NCI-H774 (cell line): ENCODE results near the gene MCCD1.

ENCODE experiments used
- DNase-seq: peaks from one replicate; lab custom pipeline; 2025; lab: John Stamatoyannopoulos, UW

MCCD1 gene

DNA sequence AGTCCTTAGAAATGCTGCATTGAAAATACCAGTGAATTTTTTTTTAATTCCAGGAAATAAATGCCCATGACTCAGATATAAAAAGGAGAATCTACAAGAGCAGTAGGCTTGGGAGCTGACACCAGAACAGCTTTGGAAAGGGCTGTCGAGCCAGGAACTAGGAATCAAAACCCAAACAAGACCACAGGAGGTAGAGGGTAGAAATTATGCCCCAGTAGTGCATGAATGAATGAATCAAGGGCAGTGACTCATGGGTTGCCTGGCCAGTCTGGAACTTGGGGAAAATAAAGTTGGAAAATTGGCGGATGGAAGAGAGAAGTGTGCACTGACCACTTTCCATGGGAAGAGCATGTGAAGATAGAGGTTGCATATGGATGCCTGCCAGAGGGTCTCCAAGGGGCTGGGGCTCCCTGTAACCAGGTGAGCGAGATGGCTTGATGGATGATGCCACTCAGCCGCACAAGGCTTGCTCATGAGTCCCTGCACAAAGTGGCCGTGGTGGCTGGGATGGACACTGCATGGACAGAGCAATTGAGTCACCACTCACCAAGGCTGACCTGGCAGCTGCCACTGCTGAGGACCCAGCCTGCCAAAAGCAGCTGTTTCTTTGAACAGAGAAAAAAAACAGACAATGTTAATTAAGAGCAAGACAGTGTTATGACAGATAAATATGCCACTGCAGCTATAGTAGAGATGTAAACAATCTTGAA lies 15.2 kb upstream of the MCCD1 start:
- no peak for DNase-seq

DNA sequence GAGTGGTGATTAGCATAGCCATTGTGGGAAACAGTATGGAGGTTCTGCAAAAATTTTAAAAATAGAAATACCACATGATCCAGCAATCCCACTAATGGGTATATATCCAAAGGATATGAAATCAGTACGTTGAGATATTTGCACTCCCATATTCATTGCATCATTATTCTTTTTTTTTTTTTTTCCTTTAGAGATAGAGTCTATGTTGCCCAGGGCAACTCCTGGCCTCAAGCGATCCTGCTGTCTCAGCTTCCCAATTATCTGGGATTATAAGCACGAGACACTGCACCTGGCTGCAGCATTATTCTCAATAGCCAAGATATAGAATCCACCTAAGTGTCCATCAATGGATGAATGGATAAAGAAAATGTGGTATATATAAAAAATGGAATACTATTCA lies 6.9 kb upstream of the MCCD1 start:
- DNase-seq, result no peak

DNA sequence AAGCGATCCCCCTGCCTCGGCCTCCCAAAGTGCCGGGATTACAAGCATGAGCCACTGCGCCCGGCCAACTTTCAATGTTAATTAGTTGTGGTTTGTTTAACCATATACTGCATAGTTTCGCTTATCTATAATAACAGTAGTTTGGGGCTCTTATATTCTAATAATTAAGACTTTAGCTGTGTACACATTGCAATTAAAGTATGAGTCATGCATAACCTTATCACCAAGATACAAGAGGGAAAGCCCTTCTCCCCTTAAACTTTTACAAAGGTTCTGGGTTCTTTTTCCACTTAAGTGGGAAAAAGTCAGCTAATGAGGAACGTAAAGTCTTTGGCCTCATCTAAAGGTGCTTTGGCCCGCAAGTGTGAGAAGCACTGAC lies 3.2 kb upstream of the MCCD1 start:
- DNase-seq, result no peak

DNA sequence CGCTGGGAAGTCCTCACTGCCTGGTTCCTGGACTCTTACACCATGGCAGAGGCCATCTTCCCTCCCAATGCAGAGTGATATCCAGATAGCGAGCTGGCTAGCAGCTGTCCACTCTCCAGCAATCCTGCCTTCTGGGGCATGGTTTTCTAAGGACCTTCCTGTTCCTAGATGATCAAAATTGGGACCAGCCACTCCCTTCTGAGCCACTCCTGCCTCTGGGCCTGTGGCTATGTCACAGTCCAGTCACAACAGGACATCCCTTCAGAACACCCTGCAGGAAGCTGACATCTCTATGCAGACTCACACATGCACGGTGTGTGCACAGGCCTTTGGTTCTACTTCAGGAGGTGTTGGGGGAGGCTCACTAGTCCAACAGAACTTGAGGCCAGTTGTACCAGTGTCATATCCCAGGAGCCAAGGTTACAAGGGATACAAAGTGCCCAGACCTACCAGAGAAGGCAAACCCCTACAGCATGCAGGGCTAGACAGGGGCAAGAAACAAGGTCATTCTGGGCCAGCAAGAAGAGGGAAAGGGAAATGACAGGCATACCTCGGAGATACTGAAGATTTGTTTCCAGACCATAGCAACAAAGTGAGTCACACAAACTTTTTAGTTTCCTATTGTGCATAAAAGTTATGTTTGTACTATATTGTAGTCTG lies 2.7 kb upstream of the MCCD1 start:
- no peak for DNase-seq

DNA sequence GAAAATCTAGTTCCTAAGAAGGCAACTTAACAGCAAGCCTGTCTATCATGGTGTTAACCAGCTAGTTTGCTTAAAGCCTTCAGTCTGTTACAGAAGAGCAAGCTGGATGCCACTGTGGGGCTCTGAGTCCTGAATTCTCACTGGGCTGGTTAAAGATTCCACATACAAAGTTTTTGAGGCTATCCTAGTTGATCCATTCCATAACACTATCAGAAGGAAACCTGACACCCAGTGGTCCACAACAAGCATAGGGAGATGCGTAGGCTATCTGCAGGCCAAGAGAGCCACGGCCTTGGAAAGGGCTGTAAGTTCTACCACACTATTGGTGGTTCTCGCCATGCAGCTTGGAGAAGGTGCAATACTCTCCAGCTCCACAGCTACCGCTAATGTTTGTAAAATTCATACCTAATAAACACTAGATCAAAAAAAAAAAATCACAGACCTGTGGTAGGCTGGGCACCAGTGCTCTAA lies 420 bp upstream of the MCCD1 start:
- DNase-seq, result no peak

DNA sequence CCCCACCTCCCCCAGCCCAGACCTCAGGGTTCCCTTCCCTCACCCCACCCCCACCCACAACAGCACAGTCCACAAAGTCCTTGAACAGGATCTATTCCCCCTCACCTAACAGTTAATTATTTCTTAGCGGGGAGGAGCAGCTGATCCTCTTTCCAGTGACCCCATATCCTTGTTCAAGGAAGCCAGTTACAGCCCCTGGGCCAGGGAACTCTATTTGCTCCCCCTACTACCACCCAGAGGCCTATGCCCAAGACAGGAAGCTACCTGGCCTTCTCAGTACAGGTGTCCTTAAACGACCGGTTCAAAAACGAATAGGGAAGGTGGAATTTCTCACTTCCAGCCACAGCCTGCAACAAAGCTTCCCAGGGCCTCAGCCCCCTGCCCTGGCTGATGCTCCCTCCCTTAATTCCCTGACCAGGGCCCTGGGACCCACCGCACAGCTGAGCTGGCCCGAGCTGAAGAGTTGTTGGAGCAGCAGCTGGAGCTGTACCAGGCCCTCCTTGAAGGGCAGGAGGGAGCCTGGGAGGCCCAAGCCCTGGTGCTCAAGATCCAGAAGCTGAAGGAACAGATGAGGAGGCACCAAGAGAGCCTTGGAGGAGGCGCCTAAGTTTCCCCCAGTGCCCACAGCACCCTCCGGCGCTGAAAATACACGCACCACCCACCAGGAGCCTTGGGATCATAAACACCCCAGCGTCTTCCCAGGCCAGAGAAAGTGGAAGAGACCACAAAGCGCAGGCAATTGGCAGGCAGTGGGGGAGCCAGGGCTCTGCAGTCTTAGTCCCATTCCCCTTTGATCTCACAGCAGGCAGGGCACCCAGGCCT lies 778 bp downstream of the MCCD1 start:
- no peak for DNase-seq

DNA sequence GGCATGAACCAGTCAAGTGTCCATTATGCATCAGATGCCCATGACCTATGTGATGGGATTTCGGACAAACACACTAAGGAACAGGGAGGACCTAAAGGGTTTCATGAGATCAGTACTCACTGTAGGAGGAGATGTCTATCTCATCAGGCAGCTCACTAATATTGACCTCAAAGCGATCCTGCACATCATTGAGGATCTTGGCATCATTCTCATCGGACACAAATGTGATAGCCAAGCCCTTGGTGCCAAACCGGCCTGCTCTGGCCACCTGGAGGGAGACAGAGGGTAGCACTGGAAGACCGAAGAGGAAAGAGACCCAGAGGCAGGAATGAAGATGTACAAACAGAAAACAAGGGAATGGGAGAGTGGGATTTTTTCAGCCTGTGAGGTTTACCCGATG lies 1.9 kb downstream of the MCCD1 start:
- no peak for DNase-seq

DNA sequence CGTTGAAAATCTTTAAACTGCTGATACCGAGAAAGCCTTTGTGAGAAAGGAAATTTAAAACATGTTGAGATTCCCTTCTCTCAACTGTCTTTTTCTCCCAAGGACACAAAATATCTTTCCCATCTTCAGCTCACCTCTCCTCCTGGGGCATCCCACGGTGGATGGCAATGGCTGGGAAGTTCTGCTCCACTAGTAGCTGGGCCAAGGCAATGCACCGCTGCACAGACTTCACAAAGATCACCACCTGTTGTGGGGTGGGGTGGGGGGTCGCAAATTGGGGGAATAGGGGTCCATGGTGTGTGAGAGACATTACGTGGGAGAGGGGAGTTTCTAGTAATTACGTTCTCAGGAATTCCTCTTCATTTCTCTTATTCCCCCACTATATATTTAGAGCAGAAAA lies 2.4 kb downstream of the MCCD1 start:
- no peak for DNase-seq

DNA sequence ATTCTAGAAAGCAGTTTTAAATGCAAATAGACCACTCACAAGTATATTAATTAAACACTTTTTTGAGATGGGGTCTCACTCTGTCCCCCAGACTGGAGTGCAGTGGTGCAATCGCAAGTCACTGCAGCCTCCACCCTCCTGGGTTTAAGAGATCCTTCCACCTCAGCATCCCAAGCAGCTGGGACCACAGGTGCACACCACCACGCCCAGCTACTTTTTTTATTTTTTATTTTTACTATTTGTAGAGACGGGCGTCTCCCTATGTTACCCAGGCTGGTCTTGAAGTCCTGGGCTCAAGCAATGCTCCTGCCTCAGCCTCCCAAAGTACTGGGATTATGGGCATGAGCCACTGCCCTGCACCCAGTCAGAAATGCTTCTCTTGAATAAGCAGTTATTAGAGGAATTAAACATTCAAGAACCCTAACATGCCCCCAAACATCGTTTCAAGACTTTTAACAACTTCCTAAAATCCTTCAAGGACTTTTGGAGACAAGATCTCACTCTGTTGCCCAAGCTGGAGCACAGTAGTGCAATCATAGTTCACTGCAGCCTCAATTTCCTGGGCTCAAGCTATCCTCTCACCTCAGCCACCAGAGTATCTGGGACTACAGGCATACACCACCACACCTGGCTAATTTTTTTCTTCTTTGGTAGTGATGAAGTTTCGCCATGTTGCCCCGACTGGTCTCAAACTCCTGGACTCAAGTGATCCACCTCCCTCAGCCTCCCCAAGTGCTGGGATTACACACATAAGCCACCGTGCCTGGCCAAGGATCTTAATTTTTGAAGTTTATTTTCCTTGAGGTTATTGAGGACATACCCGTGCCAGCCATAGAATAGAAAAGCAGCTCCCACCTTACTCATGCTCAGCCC lies 3.2 kb downstream of the MCCD1 start:
- no peak for DNase-seq

DNA sequence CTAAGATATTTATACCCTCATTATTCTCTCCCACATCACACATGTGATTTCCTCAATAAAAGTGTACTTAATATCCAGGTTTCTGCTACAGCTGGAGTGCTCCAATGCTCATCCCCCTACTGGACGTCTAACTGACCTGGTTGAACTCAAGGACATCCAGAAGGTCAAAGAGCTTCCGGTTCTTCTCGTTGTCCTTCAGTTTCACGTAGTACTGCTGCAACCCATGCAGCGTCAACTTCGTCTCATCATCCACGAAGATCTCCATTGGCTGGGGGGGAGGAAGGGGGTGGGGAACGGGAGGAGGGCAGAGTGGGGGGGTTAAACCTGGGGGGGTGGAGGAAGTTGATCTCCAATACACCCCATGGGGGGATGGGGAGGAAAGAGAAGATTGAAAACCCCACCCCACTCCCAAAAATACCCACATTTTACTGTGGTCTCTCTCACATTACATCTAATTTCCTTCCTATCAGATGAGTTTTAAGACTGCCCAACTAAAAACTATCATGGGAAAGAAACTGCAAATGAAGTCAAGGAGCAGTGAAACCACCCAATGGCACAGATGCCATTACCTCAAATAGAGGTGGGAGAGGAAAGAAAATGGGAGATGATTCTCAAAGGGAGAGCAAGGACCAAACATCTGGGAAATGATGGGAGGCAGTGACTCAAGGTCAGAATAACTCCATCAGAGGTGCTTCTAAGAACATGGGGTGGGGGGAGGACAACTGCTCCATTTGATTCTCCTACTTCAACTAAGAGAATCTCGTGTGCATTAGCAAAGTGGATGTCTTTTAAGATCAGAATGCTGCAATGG lies 4.1 kb downstream of the MCCD1 start:
- DNase-seq, result no peak

DNA sequence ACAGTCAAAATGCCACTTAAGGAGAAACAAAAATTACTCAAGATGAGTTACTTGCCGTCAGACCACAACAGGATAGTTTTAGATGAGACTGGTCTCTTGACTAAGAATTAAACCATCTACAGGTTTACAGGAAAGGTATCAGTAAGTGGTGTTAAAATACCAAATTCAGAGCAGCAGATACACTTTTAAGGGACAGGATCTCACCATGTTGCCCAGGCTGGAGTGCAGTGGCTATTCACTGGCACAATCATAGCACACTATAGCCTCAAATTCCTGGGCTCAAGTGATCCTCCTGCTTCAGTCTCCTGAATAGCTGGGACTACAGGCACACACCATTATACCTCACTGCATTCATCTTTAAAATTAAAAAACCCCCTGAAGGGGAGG lies 4.7 kb downstream of the MCCD1 start:
- no peak for DNase-seq

DNA sequence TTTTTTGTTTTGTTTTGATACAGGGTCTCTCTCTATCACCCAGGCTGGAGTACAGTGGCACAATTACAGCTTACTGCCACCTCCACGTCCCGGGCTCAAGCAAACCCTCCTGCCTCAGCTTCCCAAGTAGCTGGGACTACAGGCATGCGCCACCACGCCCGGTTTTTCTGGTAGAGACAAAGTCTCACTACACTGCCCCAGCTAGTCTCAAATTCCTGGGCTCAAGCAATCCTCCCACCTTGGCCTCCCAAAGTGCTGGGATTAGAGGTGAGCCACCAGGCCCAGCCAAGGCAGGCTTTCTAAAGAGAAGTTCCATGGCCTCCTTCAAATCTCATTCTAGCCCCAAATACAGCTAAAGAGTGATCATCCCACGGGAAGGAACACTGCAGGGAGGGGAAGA lies 5.2 kb downstream of the MCCD1 start:
- DNase-seq, result no peak

DNA sequence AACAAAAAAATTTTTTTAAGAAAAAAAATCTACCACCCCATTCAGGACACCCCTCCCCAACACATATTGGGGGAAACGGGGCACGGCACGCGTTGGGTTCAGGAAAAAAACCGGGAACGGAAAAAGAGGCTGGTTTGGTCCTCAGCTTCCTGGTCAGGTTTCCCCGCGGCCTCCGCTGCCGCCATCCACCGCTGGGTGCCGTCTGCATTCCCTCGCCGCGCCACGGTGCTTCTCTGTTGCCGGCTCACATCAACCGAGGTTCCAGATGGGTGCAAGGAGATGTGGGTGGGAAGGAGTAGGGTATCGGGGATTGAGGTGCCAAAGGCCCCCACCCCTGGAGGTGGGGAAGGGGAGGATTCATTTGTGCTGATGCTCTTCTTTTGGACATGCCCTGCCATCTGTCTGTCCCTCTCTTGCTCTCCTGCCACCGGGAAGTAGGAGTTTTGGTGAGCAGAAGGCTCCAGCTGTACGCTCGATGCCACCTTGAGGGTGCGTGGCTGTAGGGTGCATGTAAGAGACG lies 5.8 kb downstream of the MCCD1 start:
- no peak for DNase-seq

DNA sequence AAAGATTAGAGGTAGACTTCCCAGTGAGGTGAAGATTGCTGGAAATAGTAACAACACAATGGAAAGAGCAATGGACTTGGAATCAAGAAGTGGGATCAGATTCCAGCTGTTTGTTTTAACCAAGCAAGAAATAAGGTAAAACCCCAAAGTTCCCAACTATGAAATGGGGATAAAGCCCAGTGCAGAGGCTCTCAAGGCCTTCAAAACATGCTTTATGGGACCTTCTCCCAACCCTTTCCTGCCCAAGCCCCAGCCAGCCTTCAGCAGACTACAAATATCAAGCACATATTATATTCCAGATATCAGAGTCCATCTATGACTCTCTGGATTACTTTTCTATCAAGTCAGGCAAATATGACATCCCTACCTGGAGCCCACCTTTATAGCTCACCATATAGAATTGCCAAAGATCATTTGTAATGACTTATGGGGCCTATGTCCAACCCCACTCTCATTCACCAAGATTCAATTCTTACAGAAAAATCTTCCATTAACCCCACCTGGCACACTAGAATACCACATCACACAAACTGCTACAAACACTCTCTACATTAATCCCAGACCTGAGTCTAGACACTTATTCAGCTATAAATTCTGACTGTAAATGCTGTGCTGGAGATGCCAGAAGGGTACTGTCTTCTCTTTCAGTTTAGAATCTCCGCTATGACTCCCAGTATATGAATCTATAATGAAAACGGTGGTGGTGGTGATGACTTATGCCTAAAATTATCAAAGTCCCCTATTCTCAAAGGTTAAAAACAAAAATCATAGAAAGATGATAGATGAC lies 7.0 kb downstream of the MCCD1 start:
- DNase-seq, result no peak

DNA sequence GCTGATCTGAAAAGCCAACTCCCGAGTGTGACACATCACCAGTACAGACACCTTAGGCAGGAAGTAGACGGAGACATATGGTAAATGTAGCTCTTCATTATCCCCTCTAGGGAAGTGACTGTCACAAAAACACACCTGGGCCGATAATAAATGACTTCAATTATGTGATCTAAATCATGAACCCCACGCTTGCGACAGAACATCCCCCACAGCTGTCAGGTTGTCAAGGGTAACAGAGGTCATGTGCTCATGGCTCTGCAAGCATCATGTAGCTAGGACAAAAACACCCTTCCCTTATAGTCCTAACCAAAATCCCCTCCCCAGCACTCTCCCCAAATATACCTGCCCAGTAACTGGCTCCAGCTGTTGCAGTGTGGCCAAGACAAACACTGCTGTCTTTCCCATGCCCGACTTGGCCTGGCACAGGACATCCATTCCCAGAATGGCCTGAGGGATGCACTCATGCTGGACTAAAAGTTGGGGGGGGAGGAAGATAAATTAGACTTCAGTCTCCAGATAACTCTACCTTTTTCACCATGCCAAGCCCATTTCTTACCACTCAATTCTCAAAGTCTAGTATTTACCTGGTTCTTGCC lies 10.1 kb downstream of the MCCD1 start:
- no peak for DNase-seq

DNA sequence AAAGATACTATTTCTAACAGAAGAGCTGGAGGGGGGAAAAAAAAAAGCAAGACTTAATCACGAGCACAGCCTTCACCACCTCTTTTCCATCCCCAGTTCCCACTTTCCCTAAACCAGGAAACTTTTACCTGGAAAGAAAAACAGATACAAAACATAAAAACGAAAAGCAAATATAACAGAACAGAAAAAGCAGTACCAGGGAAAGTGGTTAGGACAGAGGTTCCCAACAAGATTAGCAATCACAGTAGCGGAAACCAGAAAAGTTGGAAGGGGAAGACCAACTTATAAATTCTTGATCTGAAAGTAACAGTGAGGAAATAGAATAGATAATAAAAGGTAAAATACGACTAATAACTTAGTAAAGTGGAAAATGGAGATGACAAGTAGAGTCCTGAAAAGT lies 11.9 kb downstream of the MCCD1 start:
- DNase-seq, result no peak

DNA sequence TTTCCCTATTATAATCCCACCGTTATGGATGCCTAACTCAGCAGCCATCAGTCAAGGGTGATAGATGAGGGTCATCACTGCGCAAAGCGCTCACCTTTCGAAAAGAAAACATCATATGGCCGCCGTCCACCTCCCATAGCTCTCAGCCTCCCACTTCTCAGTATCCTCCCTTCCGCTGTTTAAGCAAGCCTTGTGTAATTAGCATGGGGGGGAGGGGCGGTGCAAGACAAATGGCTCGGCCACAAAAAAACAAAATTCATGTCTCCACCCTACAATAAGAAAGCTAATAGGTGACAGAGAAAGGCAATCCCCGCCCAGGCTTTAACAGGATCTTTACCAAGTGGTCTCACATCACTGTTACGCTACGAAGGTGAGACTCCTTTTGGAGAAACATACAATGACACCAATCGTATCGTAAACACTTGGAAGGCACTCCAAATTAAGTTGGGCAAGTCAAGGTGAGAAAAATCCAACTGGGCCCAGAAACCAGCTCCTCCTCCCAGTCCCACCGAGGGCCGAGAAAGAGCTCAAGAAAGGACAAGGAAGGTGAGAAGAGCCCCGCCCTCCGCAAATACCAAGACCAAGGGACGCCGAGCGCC lies 12.4 kb downstream of the MCCD1 start:
- DNase-seq, result no peak

DNA sequence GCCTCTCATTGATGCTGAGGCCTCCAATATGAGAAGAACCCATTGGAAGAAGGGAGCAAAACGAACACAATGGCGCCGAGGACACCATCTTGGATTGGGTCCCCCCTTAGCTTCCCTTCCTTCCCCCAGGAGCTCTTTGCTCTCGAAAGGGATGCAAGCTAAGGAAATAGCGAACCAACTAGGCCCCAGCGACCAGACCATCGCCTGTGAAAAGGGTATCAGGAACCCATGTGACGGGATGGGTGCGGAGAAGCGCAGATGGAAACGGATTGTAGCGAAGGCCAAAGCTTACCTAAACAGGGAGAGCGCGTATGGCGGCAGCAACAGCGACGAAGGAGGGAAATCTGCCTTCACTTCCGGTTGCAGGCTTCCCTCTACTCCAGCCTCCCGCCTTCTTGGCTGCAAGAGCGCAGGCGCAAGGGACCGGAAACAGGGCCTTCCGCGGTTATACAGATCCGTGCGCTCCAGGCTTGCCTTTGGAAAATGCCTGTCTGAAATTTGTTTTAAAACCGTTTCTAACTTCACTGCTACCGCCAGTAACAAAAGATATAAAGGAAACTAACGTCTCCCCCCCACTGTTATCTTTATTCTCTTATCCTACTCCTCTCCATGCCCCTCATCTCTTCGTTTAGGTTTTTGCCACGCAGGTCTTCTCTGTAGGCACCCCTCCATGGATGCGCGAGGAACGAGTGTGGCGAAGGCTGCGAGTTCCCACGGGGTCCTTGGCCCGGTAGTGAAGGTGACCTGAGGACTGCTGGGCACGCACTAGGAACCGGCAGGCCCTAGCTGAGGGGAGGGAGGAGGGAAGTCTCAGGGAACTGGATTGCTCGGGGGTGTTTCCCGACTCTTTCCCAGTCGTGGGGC lies 13.1 kb downstream of the MCCD1 start, which contains the start of gene DDX39B:
Gene DDX39B (minus strand): TSS at position 346 of the 864 bp plus-strand sequence. CDS start 1,471 bp downstream, outside the sequence.
- peak; percentile 97 for DNase-seq
